Suppressor macrophage (primary cell): ENCODE results near the gene SLC35G6.
"Not testable (repeated sequence)": the region's sequence is repeated elsewhere in the genome, so short reads cannot be mapped to it uniquely, and the experiment has no call there.

ENCODE experiments used
- DNase-seq, 4 experiments: peaks; one replicate each; pipeline ENCODE4 v3.0.0-alpha.2; 2020 to 2022

Gene SLC35G6

GRCh38 chr17:7460850-7461660, 20.2 kb upstream of the SLC35G6 start:
- DNase-seq: no peak

- DNase-seq: no peak
These were observed 18.5 kb upstream of the SLC35G6 start for GRCh38 chr17:7462474-7463371.

- no peak for DNase-seq
These were observed 17.8 kb upstream of the SLC35G6 start for GRCh38 chr17:7463372-7463846.

- DNase-seq: no peak
These were observed 17.2 kb upstream of the SLC35G6 start for GRCh38 chr17:7464081-7464480.

- DNase-seq: no peak
These were observed 15.5 kb upstream of the SLC35G6 start for GRCh38 chr17:7465597-7466275.

GRCh38 chr17:7466318-7466638, 15.0 kb upstream of the SLC35G6 start:
- no peak for DNase-seq

GRCh38 chr17:7466639-7467341, 14.5 kb upstream of the SLC35G6 start:
- DNase-seq: peak; percentile 74 to 88 (median 78)

- no peak for DNase-seq
These were observed 13.7 kb upstream of the SLC35G6 start for GRCh38 chr17:7467498-7467897.

- DNase-seq: no peak
These were observed 13.0 kb upstream of the SLC35G6 start for GRCh38 chr17:7468290-7468689.

- no peak for DNase-seq
These were observed 12.3 kb upstream of the SLC35G6 start for GRCh38 chr17:7468804-7469389.

GRCh38 chr17:7469843-7470242, 11.4 kb upstream of the SLC35G6 start:
- not testable (repeated sequence) for DNase-seq

- not testable (repeated sequence) for DNase-seq
These were observed 10.7 kb upstream of the SLC35G6 start for GRCh38 chr17:7470457-7470973.

GRCh38 chr17:7471729-7472128, 9.5 kb upstream of the SLC35G6 start:
- DNase-seq: no peak

- not testable (repeated sequence) for DNase-seq
These were observed 6.5 kb upstream of the SLC35G6 start for GRCh38 chr17:7474767-7475166.

GRCh38 chr17:7475764-7476422, 5.4 kb upstream of the SLC35G6 start:
- peak; percentile 73 to 85 (median 84) for DNase-seq

- DNase-seq: no peak
These were observed 4.8 kb upstream of the SLC35G6 start for GRCh38 chr17:7476494-7476893.

- peak in 2 of 4 experiments; percentile 25 to 27 for DNase-seq
These were observed 4.3 kb upstream of the SLC35G6 start for GRCh38 chr17:7476951-7477350.

GRCh38 chr17:7477392-7478275, 3.6 kb upstream of the SLC35G6 start:
- peak; percentile 79 to 86 (median 82) for DNase-seq

- DNase-seq: peak; percentile 40 to 74 (median 52)
These were observed 2.7 kb upstream of the SLC35G6 start for GRCh38 chr17:7478276-7479212.
